ENCODE measurements around the gene MIDN. TPM values are rescaled to one million over a fixed set of nuclear protein-coding genes. Genes with fewer than 3 reads are reported as not detected.

Gene MIDN
- total and polyA plus RNA-seq, 10 of the 15 experiments (the other 5 are each of a cell fraction or from before 2014, with no cell fraction given): 0.38 to 51.5 (median 7.2) TPM

GRCh38 chr19:1274081-1274851 is 25.9 kb downstream of the MIDN start:
- Histone ChIP-seq H4K20me1 (ENCODE audit: control insufficient read depth, insufficient read depth) (no peaks in the 10 kb centered on the region; the same call in 1 of the 2 replicates), H3K9ac (ENCODE audit: control insufficient read depth, insufficient read depth, low read length) (no peak overlapping the region; the same call in 1 of the 2 replicates), H3K9me3 (replicated peaks; ENCODE audit: control insufficient read depth, insufficient read depth, low read length) (no peaks in the 10 kb centered on the region), H3K4me2 (ENCODE audit: control insufficient read depth, insufficient read depth) (peak overlapping the region; percentile 85), H3K4me3 (peak overlapping the region; percentile 85; the same call in 1 of the 2 replicates), H3K4me1 (ENCODE audit: control insufficient read depth, insufficient read depth, low read length) (peaks cover 26% of the 10 kb centered on the region), H3K79me2 (ENCODE audit: control insufficient read depth, insufficient read depth, low read length) (peaks cover 69% of the 10 kb centered on the region), H3K27ac (ENCODE audit: control insufficient read depth, insufficient read depth) (no peak overlapping the region; the same call in 1 of the 2 replicates), H3K27me3 (replicated peaks in 1 of 2; ENCODE audit: control insufficient read depth in 2 of 2, insufficient read depth in 2 of 2, low read length in 1 of 2) (no peaks in the 10 kb centered on the region), H2AFZ (ENCODE audit: control insufficient read depth, low read depth, low read length) (no peak overlapping the region), H3K36me3 (ENCODE audit: control insufficient read depth in 2 of 2, insufficient read depth in 2 of 2, low read length in 1 of 2) (peaks cover 35 to 47% of the 10 kb centered on the region in 2 experiments)
- CTCF ChIA-PET: interaction anchor here (1.0 to 4.0 kb wide), 2 partner anchors 30 to 56 kb away, joined by 6 to 32 read pairs; no protein-coding TSS in a partner anchor
- no peak for ATAC-seq
- FAIRE-seq: no peak
- intact Hi-C loops (cut with micrococcal nuclease; ENCODE audit: unreplicated experiment): no loop called here
- BruUV-seq (replicated peaks): TSS peak; percentile 75
- SMC1A ChIA-PET (ENCODE audit: uncharacterized antibody, unreplicated experiment): interaction anchor here (0.9 kb wide), 1 partner anchor 30 kb away, joined by 4 read pairs; no protein-coding TSS in a partner anchor
- in situ Hi-C loops (cut with MboI): no loop called here
- 0 out of 2 replicates have a peak, but pooled peaks have one; percentile 32 for TF ChIP-seq SMAD5 (IDR thresholded peaks at IDR 0.05; ENCODE audit: low read depth)
- no peak for TF ChIP-seq RELB (IDR thresholded peaks at IDR 0.05; ENCODE audit: low read depth)
- TF ChIP-seq POLR2A (IDR thresholded peaks at IDR 0.05; ENCODE audit: low read depth, low read length): peak; percentile 52
- 92% methylated on average over 42 of the region's 46 CpGs for WGBS (ENCODE audit: insufficient coverage, insufficient replicate concordance, low lambda C conversion rate, missing lambda C conversion rate)
- POLR2A ChIA-PET: interaction anchor here (0.6 to 1.7 kb wide), 3 partner anchors 15 to 71 kb away, joined by 3 to 8 read pairs (median 4); no protein-coding TSS in a partner anchor
- RAD21 ChIA-PET (ENCODE audit: unreplicated experiment): interaction anchor here (3.9 kb wide), 1 partner anchor 30 kb away, joined by 29 read pairs; no protein-coding TSS in a partner anchor
- DNase-seq (ENCODE audit: low read depth, low spot score): no peak

All from GM12878 (cell line).